Ishikawa (cell line): ENCODE data around the gene VWC2.

ENCODE experiments used
- CEBPB ChIP-seq: IDR thresholded peaks from 2 replicates; pipeline ENCODE4 v1.6.1; 2012
- CREB1 ChIP-seq: IDR thresholded peaks from 2 replicates; pipeline ENCODE4 v1.6.1; 2012; ENCODE audit warnings: low read depth
- EGR1 ChIP-seq: IDR thresholded peaks from 2 replicates; pipeline ENCODE4 v1.6.1; 2012
- EP300 ChIP-seq: IDR thresholded peaks from 2 replicates; pipeline ENCODE4 v1.6.1; 2012; ENCODE audit warnings: borderline replicate concordance
- FOXM1 ChIP-seq: IDR thresholded peaks from 2 replicates; pipeline ENCODE4 v1.6.1; 2012; ENCODE audit warnings: low read depth, borderline replicate concordance
- MAX ChIP-seq: IDR thresholded peaks from 2 replicates; pipeline ENCODE4 v1.6.1; 2012
- NFIC ChIP-seq: IDR thresholded peaks from 2 replicates; pipeline ENCODE4 v1.6.1; 2012
- RAD21 ChIP-seq: IDR thresholded peaks from 2 replicates; pipeline ENCODE4 v1.6.1; 2012; ENCODE audit warnings: low read depth
- TAF1 ChIP-seq: IDR thresholded peaks from 2 replicates; pipeline ENCODE4 v1.6.1; 2012; ENCODE audit warnings: low read depth, mild to moderate bottlenecking
- TCF12 ChIP-seq: IDR thresholded peaks from 2 replicates; pipeline ENCODE4 v1.6.1; 2012; ENCODE audit warnings: low read depth
- TEAD4 ChIP-seq: IDR thresholded peaks from 2 replicates; pipeline ENCODE4 v1.6.1; 2012
- USF1 ChIP-seq: IDR thresholded peaks from 2 replicates; pipeline ENCODE4 v1.6.1; 2012
- YY1 ChIP-seq: IDR thresholded peaks from 2 replicates; pipeline ENCODE4 v1.6.1; 2012; ENCODE audit warnings: low read depth
- ZBTB7A ChIP-seq: IDR thresholded peaks from 2 replicates; pipeline ENCODE4 v1.6.1; 2012; ENCODE audit warnings: low read depth
- TF ChIP-seq, protein P1 (sequence below): IDR thresholded peaks from 2 replicates; pipeline ENCODE4 v1.6.1; 2012; ENCODE audit warnings: low read depth, mild to moderate bottlenecking

VWC2 gene

DNA sequence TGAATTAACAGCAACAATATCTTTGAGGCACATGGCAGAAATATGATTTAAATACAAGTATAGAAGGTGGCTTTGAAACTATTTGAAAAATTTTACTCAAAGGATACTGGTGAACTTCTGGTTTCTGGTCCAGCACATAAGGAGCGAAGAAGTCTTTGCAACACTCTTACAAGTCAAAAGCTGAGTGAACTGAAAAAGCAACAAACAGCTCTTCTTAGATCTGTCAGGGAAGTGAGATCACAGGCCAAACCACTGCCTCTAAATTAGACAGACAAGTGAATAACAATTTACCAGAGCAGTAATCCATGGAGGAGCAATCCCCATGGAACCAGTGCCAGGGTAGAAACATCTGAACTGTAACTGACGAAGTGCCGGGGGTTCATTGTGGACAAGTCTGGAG, 9.6 kb upstream of the VWC2 start:
- TF ChIP-seq CREB1 (no peak), NFIC (no peak), CEBPB (no peak), EGR1 (no peak), ZBTB7A (no peak), MAX (no peak), FOXM1 (no peak), EP300 (no peak)
- TF ChIP-seq, protein P1, sequence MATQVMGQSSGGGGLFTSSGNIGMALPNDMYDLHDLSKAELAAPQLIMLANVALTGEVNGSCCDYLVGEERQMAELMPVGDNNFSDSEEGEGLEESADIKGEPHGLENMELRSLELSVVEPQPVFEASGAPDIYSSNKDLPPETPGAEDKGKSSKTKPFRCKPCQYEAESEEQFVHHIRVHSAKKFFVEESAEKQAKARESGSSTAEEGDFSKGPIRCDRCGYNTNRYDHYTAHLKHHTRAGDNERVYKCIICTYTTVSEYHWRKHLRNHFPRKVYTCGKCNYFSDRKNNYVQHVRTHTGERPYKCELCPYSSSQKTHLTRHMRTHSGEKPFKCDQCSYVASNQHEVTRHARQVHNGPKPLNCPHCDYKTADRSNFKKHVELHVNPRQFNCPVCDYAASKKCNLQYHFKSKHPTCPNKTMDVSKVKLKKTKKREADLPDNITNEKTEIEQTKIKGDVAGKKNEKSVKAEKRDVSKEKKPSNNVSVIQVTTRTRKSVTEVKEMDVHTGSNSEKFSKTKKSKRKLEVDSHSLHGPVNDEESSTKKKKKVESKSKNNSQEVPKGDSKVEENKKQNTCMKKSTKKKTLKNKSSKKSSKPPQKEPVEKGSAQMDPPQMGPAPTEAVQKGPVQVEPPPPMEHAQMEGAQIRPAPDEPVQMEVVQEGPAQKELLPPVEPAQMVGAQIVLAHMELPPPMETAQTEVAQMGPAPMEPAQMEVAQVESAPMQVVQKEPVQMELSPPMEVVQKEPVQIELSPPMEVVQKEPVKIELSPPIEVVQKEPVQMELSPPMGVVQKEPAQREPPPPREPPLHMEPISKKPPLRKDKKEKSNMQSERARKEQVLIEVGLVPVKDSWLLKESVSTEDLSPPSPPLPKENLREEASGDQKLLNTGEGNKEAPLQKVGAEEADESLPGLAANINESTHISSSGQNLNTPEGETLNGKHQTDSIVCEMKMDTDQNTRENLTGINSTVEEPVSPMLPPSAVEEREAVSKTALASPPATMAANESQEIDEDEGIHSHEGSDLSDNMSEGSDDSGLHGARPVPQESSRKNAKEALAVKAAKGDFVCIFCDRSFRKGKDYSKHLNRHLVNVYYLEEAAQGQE = no peak

- TF ChIP-seq USF1 = no peak
- TF ChIP-seq FOXM1 = no peak
- no peak for TF ChIP-seq EP300
- no peak for TF ChIP-seq ZBTB7A
- TF ChIP-seq, protein P1 = no peak
- no peak for TF ChIP-seq CEBPB
- TF ChIP-seq CREB1 = no peak
- TF ChIP-seq MAX = no peak
- TF ChIP-seq TEAD4 = no peak
- no peak for TF ChIP-seq TCF12
- no peak for TF ChIP-seq EGR1
- no peak for TF ChIP-seq TAF1
- no peak for TF ChIP-seq NFIC
- no peak for TF ChIP-seq YY1
Measured at GRCh38 chr7:49766966-49767365, 6.5 kb upstream of the VWC2 start.

DNA sequence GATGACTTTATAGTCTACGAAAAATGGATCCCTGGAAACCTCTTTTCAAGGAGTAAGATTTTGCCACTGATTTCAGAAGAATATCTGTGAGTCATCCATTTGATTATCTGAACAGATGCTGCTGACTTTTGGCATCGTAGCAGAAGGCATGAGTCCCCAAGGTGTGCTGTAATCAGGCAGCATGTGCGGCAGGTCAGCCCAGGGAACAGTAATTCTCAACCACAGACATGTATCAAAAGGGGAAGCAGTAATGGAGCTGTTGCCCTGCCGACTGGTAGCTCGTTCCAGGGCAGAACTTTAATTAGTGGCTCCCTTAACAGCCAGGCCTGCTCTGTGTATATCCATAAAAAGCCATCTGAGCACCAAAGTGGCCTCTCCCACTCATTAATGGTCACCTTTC, 5.7 kb upstream of the VWC2 start:
- TF ChIP-seq CREB1 = no peak
- no peak for TF ChIP-seq RAD21
- TF ChIP-seq MAX = no peak
- TF ChIP-seq, protein P1 = no peak
- no peak for TF ChIP-seq NFIC
- no peak for TF ChIP-seq TCF12
- TF ChIP-seq FOXM1 = no peak
- no peak for TF ChIP-seq ZBTB7A
- no peak for TF ChIP-seq TAF1
- TF ChIP-seq CEBPB = no peak
- TF ChIP-seq TEAD4 = no peak
- TF ChIP-seq EP300 = no peak
- no peak for TF ChIP-seq USF1
- TF ChIP-seq EGR1 = no peak
- no peak for TF ChIP-seq YY1

DNA sequence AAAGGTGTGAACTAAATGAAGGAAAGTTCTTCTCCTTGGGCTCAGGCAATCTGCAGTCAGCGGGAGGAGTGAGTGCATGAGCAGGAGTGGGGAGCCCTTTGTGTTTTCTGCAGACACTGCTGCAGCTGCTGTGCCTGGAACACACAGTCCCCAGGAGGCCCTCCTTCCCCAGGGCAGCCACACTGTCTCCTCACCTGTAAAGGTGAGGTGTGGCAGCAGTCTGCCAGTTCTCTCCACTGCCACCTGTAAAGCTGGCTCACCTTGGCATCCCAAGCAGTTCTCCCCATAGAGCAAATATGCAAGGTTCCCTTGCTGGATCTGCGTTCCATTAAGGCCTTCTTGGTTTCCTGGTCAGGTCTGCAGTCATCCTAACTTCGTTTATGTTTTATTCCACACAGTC, 5.2 kb upstream of the VWC2 start:
- TF ChIP-seq ZBTB7A = no peak
- no peak for TF ChIP-seq MAX
- no peak for TF ChIP-seq CEBPB
- TF ChIP-seq, protein P1 = no peak
- no peak for TF ChIP-seq USF1
- no peak for TF ChIP-seq CREB1
- TF ChIP-seq YY1 = no peak
- no peak for TF ChIP-seq EGR1
- no peak for TF ChIP-seq EP300
- no peak for TF ChIP-seq TAF1
- no peak for TF ChIP-seq TEAD4
- TF ChIP-seq NFIC = no peak
- TF ChIP-seq RAD21 = no peak
- no peak for TF ChIP-seq FOXM1
- TF ChIP-seq TCF12 = no peak
